ENCODE data around the gene POLE3.
"Not testable (repeated sequence)": the region's sequence is repeated elsewhere in the genome, so short reads cannot be mapped to it uniquely, and the experiment has no call there.

The POLE3 gene

DNA sequence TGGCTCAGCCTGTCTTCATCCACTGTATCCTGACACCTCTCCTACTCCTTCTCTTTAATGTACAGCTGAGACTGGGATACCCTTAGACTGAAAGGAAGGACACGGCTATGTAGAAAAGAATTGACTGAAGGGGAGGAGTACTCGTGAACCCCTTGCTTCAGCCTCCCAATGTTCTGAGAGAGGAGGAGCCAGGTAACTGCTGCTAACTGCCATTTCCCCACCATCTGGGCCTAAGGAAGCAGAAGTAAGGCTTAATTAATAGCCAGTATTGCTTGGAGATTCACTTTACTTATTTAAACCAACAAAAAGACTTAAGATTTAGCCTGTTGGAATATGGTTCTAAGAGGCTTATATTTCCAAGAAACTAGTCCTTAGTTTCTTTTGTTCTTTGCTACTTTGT, 34.3 kb upstream of the POLE3 start:
- no peak for TF ChIP-seq CTCF (IDR thresholded peaks at IDR 0.05; ENCODE audit: low read depth, low read length)
- no peak for DNase-seq (ENCODE audit: extremely low read depth, low read depth)

- not testable (repeated sequence) for DNase-seq (ENCODE audit: extremely low read depth, low read depth)
Observed at GRCh38 chr9:113437716-113438115, 27.2 kb upstream of the POLE3 start.

- TF ChIP-seq CTCF (IDR thresholded peaks at IDR 0.05; ENCODE audit: low read depth, low read length), result no peak
- DNase-seq (ENCODE audit: extremely low read depth, low read depth), result no peak
Observed at GRCh38 chr9:113436728-113437515, 26.4 kb upstream of the POLE3 start.

DNA sequence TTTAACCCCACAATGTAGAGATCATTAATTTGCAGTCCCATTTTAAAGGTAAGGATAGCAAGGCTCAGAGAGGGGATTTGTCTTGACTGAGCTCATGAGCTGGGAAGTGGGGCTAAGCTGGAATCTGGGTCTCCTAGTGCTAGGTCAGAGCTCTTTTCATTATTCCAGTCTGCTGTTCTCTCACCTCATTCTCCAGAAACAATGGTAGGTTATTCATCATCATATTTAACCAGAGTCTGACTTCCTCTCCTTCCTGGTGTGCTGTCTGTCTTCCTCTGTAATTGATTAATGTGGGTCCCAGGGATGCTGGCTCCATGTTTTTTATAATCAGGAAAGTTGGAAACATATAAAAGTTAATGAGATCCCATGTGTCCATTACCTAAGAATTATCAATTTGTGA, 20.7 kb upstream of the POLE3 start:
- no peak for DNase-seq (ENCODE audit: extremely low read depth, low read depth)
- TF ChIP-seq CTCF (IDR thresholded peaks at IDR 0.05; ENCODE audit: low read depth, low read length), result no peak

DNA sequence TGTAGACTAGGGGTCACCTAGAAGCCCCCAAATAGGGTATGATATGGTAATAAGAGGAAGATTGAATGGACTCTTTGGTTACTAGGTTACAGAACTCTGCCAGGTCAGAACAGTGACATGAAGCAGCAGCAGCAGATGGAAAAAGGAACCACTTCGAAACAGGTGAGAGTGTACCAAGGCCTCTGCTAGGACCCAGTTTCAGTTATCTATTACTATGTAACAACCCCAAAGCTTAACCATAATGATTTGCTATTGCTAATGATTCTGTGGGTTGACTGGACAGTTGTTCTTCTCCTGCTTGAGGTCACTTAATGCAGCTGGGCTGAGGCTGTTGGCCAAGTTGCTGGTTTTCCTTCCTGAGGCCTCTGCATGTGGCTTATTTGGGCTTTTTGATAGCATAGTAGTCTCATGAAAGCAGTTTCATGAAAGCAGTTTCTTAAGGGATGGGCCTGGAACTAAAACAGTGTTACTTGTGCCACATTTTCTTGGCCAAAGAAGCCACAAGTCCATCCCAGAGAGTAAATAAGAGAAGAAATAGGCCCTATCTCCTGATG, 17.7 kb upstream of the POLE3 start:
- no peak for TF ChIP-seq CTCF (IDR thresholded peaks at IDR 0.05; ENCODE audit: low read depth, low read length)
- DNase-seq (ENCODE audit: extremely low read depth, low read depth), result no peak

- no peak for TF ChIP-seq CTCF (IDR thresholded peaks at IDR 0.05; ENCODE audit: low read depth, low read length)
- DNase-seq (ENCODE audit: extremely low read depth, low read depth), result no peak
Observed at GRCh38 chr9:113427629-113428028, 17.2 kb upstream of the POLE3 start.

DNA sequence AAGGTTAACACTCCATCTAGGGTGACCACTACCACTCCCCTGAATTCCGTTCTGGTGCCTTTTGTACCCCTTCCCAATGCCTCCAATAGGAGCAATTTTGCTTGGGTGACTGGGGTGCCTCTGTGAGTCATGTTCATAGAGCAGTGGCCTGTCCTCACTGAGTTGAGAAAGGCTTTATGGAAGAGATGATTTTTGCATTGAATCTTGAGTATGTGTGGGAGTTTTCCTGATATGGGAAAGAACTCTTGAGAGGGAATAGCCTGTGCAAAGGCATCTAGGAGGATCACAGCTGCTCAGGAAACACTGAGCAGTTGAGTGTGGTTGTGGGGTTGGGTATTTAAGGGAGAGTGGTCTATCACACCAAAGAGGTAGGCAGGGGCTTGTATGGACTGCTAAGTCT, 16.2 kb upstream of the POLE3 start:
- no peak for DNase-seq (ENCODE audit: extremely low read depth, low read depth)
- no peak for TF ChIP-seq CTCF (IDR thresholded peaks at IDR 0.05; ENCODE audit: low read depth, low read length)

GRCh38 chr9:113425072-113425471, 14.6 kb upstream of the POLE3 start:
- no peak for TF ChIP-seq CTCF (IDR thresholded peaks at IDR 0.05; ENCODE audit: low read depth, low read length)
- no peak for DNase-seq (ENCODE audit: extremely low read depth, low read depth)
